OCI-LY3 (cell line): ENCODE data around the gene SLC25A5.

Experiments used
- H2AFZ ChIP-seq: fragments of 200-600, 300-600 bp; shearing (Covaris generic); 2 replicates; pipeline ENCODE4 v1.6.0; 2014; ENCODE audit warnings: antibody characterized with exemption, low read depth, low read length
- H3K27ac ChIP-seq: fragments of 200-600, 300-600 bp; sonication (generic); 2 replicates; pipeline ENCODE4 v1.5.1; 2014; ENCODE audit warnings: mild to moderate bottlenecking, low read length, moderate library complexity, mixed read lengths
- H3K27me3 ChIP-seq: fragments of 200-600, 300-600 bp; sonication (generic); 2 replicates; pipeline ENCODE4 v1.6.1; 2014; ENCODE audit warnings: low read depth, low read length, mixed read lengths
- H3K36me3 ChIP-seq: fragments of 200-600, 300-600 bp; sonication (generic); replicated peaks from 2 replicates; pipeline ENCODE3; 2014; ENCODE audit warnings: low read depth, low read length, mixed read lengths
- H3K4me1 ChIP-seq: fragments of 300-600, 200-600 bp; sonication (generic); 2 replicates; pipeline ENCODE4 v1.6.1; 2014; ENCODE audit warnings: low read length, mixed read lengths
- H3K4me2 ChIP-seq: fragments of 200-600, 300-600 bp; sonication (generic); 2 replicates; pipeline ENCODE4 v1.6.1; 2014; ENCODE audit warnings: low read length, mixed read lengths
- H3K4me3 ChIP-seq: fragments of 300-600, 200-600 bp; sonication (generic); 2 replicates; pipeline ENCODE4 v1.5.1; 2014; ENCODE audit warnings: antibody characterized with exemption, mild to moderate bottlenecking, low read length, moderate library complexity
- H3K79me2 ChIP-seq: fragments of 300-600, 200-600 bp; shearing (Covaris generic); 2 replicates; pipeline ENCODE4 v1.6.1; 2014; ENCODE audit warnings: mild to moderate bottlenecking, low read length, mixed read lengths
- H3K9ac ChIP-seq: fragments of 300-600, 200-600 bp; shearing (Covaris generic); 2 replicates; pipeline ENCODE4 v1.6.0; 2014; ENCODE audit warnings: mild to moderate bottlenecking, low read length, moderate library complexity
- H3K9me3 ChIP-seq: fragments of 200-600, 300-600 bp; shearing (Covaris generic); 2 replicates; pipeline ENCODE4 v1.6.1; 2014; ENCODE audit warnings: low read length, mixed read lengths; ENCODE audit not compliant: insufficient read depth
- H4K20me1 ChIP-seq: fragments of 200-600, 300-600 bp; sonication (generic); 2 replicates; pipeline ENCODE4 v1.6.1; 2016; ENCODE audit warnings: low read length, mixed read lengths; ENCODE audit not compliant: insufficient read depth
- CTCF ChIP-seq: fragments of 200-600, 300-600 bp; sonication (generic); IDR thresholded peaks from 2 replicates; pipeline ENCODE4 v1.5.1; 2014; ENCODE audit warnings: antibody characterized with exemption, low read length, low read depth
- EZH2phosphoT487 ChIP-seq: fragments of 200-600 bp; shearing (Covaris generic); IDR thresholded peaks from 2 replicates; pipeline ENCODE4 v1.6.1; 2018; ENCODE audit warnings: antibody characterized with exemption, mixed run types, low read depth

Gene SLC25A5

GRCh38 chrX:119477812-119478232, 9.6 kb downstream of the SLC25A5 start:
- no peaks in the 10 kb centered on the region for H3K79me2 ChIP-seq
- TF ChIP-seq CTCF: no peak
- H3K27me3 ChIP-seq: no peaks in the 10 kb centered on the region
- H3K9ac ChIP-seq: no peak overlapping the region
- no peak overlapping the region for H3K27ac ChIP-seq
- peaks cover 6% of the 10 kb centered on the region for H3K4me1 ChIP-seq
- no peaks in the 10 kb centered on the region for H3K36me3 ChIP-seq
- no peaks in the 10 kb centered on the region for H3K9me3 ChIP-seq
- no peak overlapping the region for H2AFZ ChIP-seq
- no peaks in the 10 kb centered on the region for H4K20me1 ChIP-seq
- no peak overlapping the region for H3K4me2 ChIP-seq
- H3K4me3 ChIP-seq: no peak overlapping the region

GRCh38 chrX:119478504-119478903, 10.3 kb downstream of the SLC25A5 start:
- peaks cover 7% of the 10 kb centered on the region for H3K4me1 ChIP-seq
- H3K4me2 ChIP-seq: no peak overlapping the region
- no peak overlapping the region for H2AFZ ChIP-seq
- no peak overlapping the region for H3K27ac ChIP-seq
- no peak overlapping the region for H3K9ac ChIP-seq
- H3K79me2 ChIP-seq: no peaks in the 10 kb centered on the region
- no peak overlapping the region for H3K4me3 ChIP-seq
- no peaks in the 10 kb centered on the region for H3K9me3 ChIP-seq
- H3K36me3 ChIP-seq: no peaks in the 10 kb centered on the region
- TF ChIP-seq CTCF: no peak
- TF ChIP-seq EZH2phosphoT487: no peak
- no peaks in the 10 kb centered on the region for H3K27me3 ChIP-seq
- H4K20me1 ChIP-seq: no peaks in the 10 kb centered on the region

GRCh38 chrX:119479845-119480244, 11.6 kb downstream of the SLC25A5 start:
- TF ChIP-seq EZH2phosphoT487 (no peak), CTCF (no peak)
- Histone ChIP-seq H4K20me1 (no peaks in the 10 kb centered on the region), H3K27ac (no peak overlapping the region), H3K9me3 (no peaks in the 10 kb centered on the region), H3K4me2 (no peak overlapping the region), H2AFZ (no peak overlapping the region), H3K9ac (no peak overlapping the region), H3K4me1 (peaks cover 7% of the 10 kb centered on the region), H3K79me2 (no peaks in the 10 kb centered on the region), H3K4me3 (no peak overlapping the region), H3K27me3 (no peaks in the 10 kb centered on the region), H3K36me3 (no peaks in the 10 kb centered on the region)

- Histone ChIP-seq H3K36me3 (no peaks in the 10 kb centered on the region), H3K4me2 (no peak overlapping the region), H2AFZ (no peak overlapping the region), H3K9ac (no peak overlapping the region), H3K4me1 (peaks cover 7% of the 10 kb centered on the region), H3K27ac (no peak overlapping the region), H3K9me3 (no peaks in the 10 kb centered on the region), H3K79me2 (no peaks in the 10 kb centered on the region), H3K4me3 (no peak overlapping the region), H3K27me3 (no peaks in the 10 kb centered on the region), H4K20me1 (no peaks in the 10 kb centered on the region)
- TF ChIP-seq EZH2phosphoT487 (no peak), CTCF (no peak)
These were observed 13.1 kb downstream of the SLC25A5 start for GRCh38 chrX:119481323-119481801.
